SK-N-SH (cell line): ENCODE results near the gene CHD5.

Experiments used
- EP300 ChIP-seq, 2 experiments: IDR thresholded peaks; 2 replicates each; pipeline versions ENCODE4 v1.4.0 to v1.6.1; 2012; ENCODE audit warnings: borderline replicate concordance in 1 of 2, low read depth in 1 of 2, low read length in 1 of 2
- JUND ChIP-seq: IDR thresholded peaks from 2 replicates; pipeline ENCODE4 v1.4.0; 2012
- POLR2AphosphoS5 ChIP-seq: IDR thresholded peaks from 2 replicates; pipeline ENCODE4 v1.6.1; 2012; ENCODE audit warnings: low read depth, low read length
- TF ChIP-seq, protein P1 (sequence below): fragments of 200-600 bp; sonication (generic); IDR thresholded peaks from 2 replicates; pipeline ENCODE4 v1.6.1; 2017; ENCODE audit warnings: antibody characterized with exemption, mild to moderate bottlenecking, moderate library complexity
- TF ChIP-seq, protein P2 (sequence below): IDR thresholded peaks from 2 replicates; pipeline ENCODE4 v1.4.0; 2012; ENCODE audit warnings: low read depth, borderline replicate concordance

DNA sequence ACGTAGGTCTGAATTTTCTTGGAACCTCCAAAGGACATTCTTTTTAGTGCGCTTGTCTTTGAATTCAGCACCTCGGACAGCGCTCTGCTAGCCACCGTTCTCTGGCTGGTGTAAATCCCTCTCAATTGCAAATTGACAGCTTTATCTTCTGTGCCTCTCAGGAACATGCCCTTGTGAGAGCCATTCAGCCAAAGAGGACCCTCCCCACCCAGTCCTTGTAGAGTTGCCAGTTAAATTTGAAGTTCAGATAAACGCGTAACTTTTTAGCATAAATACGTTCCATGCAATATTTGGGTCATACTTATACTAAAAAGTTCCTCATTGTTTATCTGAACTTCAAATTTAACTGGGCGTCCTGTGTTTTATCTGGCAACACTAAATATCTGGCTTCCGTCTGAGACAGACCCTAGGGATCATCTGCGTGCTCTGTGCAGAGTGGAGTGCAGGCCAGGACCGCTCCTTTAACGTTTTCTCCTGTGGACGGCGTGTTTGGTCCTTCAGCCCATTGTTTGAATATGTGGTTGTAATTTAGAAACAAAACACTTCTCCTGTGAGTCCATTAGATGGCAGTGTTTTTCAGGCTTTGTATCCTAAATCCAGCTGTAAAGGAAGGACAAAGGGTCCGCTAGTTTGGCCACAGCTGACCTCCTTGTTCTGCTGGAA, 127.4 kb downstream of the CHD5 start:
- TF ChIP-seq JUND, result no peak
- 0 out of 4 replicates have a peak, but pooled peaks of 1 of the 2 experiments have one; percentile 7 for TF ChIP-seq EP300 (IDR thresholded peaks at IDR 0.05; ENCODE audit: borderline replicate concordance in 1 of 2, low read depth in 1 of 2, low read length in 1 of 2)
- TF ChIP-seq, protein P1, sequence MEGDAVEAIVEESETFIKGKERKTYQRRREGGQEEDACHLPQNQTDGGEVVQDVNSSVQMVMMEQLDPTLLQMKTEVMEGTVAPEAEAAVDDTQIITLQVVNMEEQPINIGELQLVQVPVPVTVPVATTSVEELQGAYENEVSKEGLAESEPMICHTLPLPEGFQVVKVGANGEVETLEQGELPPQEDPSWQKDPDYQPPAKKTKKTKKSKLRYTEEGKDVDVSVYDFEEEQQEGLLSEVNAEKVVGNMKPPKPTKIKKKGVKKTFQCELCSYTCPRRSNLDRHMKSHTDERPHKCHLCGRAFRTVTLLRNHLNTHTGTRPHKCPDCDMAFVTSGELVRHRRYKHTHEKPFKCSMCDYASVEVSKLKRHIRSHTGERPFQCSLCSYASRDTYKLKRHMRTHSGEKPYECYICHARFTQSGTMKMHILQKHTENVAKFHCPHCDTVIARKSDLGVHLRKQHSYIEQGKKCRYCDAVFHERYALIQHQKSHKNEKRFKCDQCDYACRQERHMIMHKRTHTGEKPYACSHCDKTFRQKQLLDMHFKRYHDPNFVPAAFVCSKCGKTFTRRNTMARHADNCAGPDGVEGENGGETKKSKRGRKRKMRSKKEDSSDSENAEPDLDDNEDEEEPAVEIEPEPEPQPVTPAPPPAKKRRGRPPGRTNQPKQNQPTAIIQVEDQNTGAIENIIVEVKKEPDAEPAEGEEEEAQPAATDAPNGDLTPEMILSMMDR, result peak; percentile 62
- no peak for TF ChIP-seq POLR2AphosphoS5
- TF ChIP-seq, protein P2, sequence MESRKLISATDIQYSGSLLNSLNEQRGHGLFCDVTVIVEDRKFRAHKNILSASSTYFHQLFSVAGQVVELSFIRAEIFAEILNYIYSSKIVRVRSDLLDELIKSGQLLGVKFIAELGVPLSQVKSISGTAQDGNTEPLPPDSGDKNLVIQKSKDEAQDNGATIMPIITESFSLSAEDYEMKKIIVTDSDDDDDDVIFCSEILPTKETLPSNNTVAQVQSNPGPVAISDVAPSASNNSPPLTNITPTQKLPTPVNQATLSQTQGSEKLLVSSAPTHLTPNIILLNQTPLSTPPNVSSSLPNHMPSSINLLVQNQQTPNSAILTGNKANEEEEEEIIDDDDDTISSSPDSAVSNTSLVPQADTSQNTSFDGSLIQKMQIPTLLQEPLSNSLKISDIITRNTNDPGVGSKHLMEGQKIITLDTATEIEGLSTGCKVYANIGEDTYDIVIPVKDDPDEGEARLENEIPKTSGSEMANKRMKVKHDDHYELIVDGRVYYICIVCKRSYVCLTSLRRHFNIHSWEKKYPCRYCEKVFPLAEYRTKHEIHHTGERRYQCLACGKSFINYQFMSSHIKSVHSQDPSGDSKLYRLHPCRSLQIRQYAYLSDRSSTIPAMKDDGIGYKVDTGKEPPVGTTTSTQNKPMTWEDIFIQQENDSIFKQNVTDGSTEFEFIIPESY, result no peak
